Suprapubic skin (tissue), 4 donors: Measurements from ENCODE around the gene SLC24A4. TPM values are rescaled to one million over a fixed set of nuclear protein-coding genes. Genes with fewer than 3 reads are reported as not detected.

Experiments
- DNase-seq, 2 donors: peaks; one replicate each; pipeline ENCODE4 v3.0.0-alpha.2; 2019; ENCODE audit warnings: low spot score in 2 of 2
- H3K27ac ChIP-seq: fragments of 200-600 bp; sonication (generic); one replicate; pipeline ENCODE4 v1.5.1; 2019
- H3K27me3 ChIP-seq: fragments of 200-600 bp; sonication (generic); one replicate; pipeline ENCODE4 v1.5.1; 2019
- H3K36me3 ChIP-seq: fragments of 200-600 bp; sonication (generic); one replicate; pipeline ENCODE4 v1.5.1; 2019
- H3K4me1 ChIP-seq: fragments of 200-600 bp; sonication (generic); one replicate; pipeline ENCODE4 v1.5.1; 2019
- H3K4me3 ChIP-seq: fragments of 200-600 bp; sonication (generic); one replicate; pipeline ENCODE4 v1.5.1; 2019; ENCODE audit warnings: mild to moderate bottlenecking
- H3K9me3 ChIP-seq: fragments of 200-600 bp; sonication (generic); one replicate; pipeline ENCODE4 v1.5.1; 2019
- CTCF ChIP-seq, 2 donors: fragments of 200-600 bp in 1 of 2; fragments of 450-650 bp in 1 of 2; sonication (generic) in 1 of 2; IDR thresholded peaks; one replicate each; pipeline ENCODE4 v1.5.1; 2016 to 2019; ENCODE audit warnings: antibody characterized with exemption in 2 of 2, mild to moderate bottlenecking in 1 of 2, moderate library complexity in 1 of 2
- EP300 ChIP-seq: sonication (generic); formaldehyde crosslinking; IDR thresholded peaks from one replicate; pipeline ENCODE4 v1.6.1; 2017; ENCODE audit warnings: antibody characterized with exemption
- POLR2A ChIP-seq, 2 donors: fragments of 450-650 bp; IDR thresholded peaks; one replicate each; pipeline ENCODE4 v1.6.1; 2017; ENCODE audit warnings: antibody characterized with exemption in 2 of 2, mild to moderate bottlenecking in 2 of 2, moderate library complexity in 2 of 2
- POLR2AphosphoS5 ChIP-seq, 3 donors: sonication (generic); formaldehyde crosslinking; IDR thresholded peaks; one replicate each; pipeline ENCODE4 v1.6.1; 2017; ENCODE audit warnings: antibody characterized with exemption in 3 of 3
- WGBS: methylation state at CpG from one replicate; pipeline ENCODE4 v1.1.5; 2018; 5-methylcytosine and 5-hydroxymethylcytosine counted together
- total RNA-seq, 4 donors: library from RNA; depleted of rRNA; stranded (reverse); fragments of >200 nt; gene quantifications; one replicate each; pipeline ENCODE4 v1.1.0, GENCODE V29; 2016

The SLC24A4 gene
- total RNA-seq, 4 donors from 2014 or later, result 0.11 to 0.57 (median 0.34) TPM

- Histone ChIP-seq H3K9me3 (no peaks in the 10 kb centered on the region), H3K27me3 (no peaks in the 10 kb centered on the region), H3K36me3 (no peaks in the 10 kb centered on the region), H3K4me1 (no peaks in the 10 kb centered on the region), H3K27ac (no peak overlapping the region), H3K4me3 (no peak overlapping the region)
- WGBS, result 97% methylated on average over 2 of the region's 2 CpGs
- DNase-seq, result no peak
- TF ChIP-seq EP300 (no peak), CTCF (IDR thresholded peaks at IDR 0.05) (no peak), POLR2AphosphoS5 (IDR thresholded peaks at IDR 0.05) (no peak), POLR2A (IDR thresholded peaks at IDR 0.05) (no peak)
Measured at GRCh38 chr14:92404938-92405337, 82.0 kb downstream of the SLC24A4 start.

- DNase-seq, result no peak
- Histone ChIP-seq H3K27me3 (peaks cover 6% of the 10 kb centered on the region), H3K36me3 (no peaks in the 10 kb centered on the region), H3K4me3 (no peak overlapping the region), H3K27ac (no peak overlapping the region), H3K4me1 (no peaks in the 10 kb centered on the region), H3K9me3 (no peaks in the 10 kb centered on the region)
- no peak for TF ChIP-seq CTCF (IDR thresholded peaks at IDR 0.05)
- TF ChIP-seq EP300, result no peak
- no peak for TF ChIP-seq POLR2AphosphoS5 (IDR thresholded peaks at IDR 0.05)
- TF ChIP-seq POLR2A (IDR thresholded peaks at IDR 0.05), result no peak
- 67% methylated on average over 1 of the region's 1 CpG for WGBS
Measured at GRCh38 chr14:92407410-92407809, 84.4 kb downstream of the SLC24A4 start.

- no peak for DNase-seq
- no peaks in the 10 kb centered on the region for H3K9me3 ChIP-seq
- no peak overlapping the region for H3K4me3 ChIP-seq
- H3K36me3 ChIP-seq, result no peaks in the 10 kb centered on the region
- no peaks in the 10 kb centered on the region for H3K4me1 ChIP-seq
- H3K27ac ChIP-seq, result no peak overlapping the region
- WGBS, result 80% methylated on average over 6 of the region's 6 CpGs
- H3K27me3 ChIP-seq, result peaks cover 6% of the 10 kb centered on the region
- TF ChIP-seq EP300 (no peak), POLR2AphosphoS5 (IDR thresholded peaks at IDR 0.05) (no peak), POLR2A (IDR thresholded peaks at IDR 0.05) (no peak), CTCF (IDR thresholded peaks at IDR 0.05) (no peak)
Measured at GRCh38 chr14:92409043-92409442, 86.1 kb downstream of the SLC24A4 start.

DNA sequence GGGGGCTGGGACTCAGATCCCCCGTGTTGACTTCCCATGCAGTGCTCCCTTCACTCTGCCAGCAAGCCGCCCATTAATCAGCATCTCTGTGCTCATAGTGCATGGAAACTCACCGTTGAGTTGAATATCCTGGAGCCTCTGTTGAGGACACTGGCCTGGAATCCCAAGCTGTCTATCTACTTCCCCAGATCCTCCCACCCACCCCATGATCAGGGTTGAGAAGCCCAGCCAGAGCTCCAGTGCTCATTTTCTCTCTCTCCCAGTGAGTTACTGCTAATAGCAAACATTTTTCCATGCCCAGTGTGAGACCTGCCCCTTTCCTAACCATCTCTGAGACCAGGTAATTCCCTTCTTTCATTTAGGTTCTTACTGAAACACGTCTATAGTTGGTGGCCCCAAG, 88.2 kb downstream of the SLC24A4 start:
- Histone ChIP-seq H3K27me3 (peaks cover 6% of the 10 kb centered on the region), H3K27ac (no peak overlapping the region), H3K4me3 (no peak overlapping the region), H3K9me3 (no peaks in the 10 kb centered on the region), H3K4me1 (no peaks in the 10 kb centered on the region), H3K36me3 (no peaks in the 10 kb centered on the region)
- TF ChIP-seq POLR2AphosphoS5 (IDR thresholded peaks at IDR 0.05) (no peak), EP300 (no peak), POLR2A (IDR thresholded peaks at IDR 0.05) (no peak), CTCF (IDR thresholded peaks at IDR 0.05) (no peak)
- WGBS, result 81% methylated on average over 4 of the region's 4 CpGs
- DNase-seq, result no peak

DNA sequence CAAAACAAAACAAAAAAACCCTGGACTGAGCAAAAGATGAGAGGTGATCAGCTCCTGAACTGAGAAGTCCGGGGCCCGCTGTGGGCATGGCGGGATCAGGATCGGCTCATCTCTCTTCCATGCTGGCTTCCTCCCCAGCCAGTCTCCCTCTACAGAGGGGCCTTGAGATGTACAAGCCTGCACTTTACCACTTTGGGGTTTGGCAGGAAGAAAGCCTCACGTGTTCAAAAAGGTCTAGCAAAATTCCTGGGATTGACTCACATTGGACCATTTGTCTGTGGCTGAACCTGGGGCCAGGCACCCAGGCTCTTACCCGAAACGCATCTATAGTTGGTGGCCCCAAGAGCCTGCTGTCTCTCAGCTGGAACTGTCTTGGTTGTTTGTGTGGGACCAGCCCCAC, 89.0 kb downstream of the SLC24A4 start:
- Histone ChIP-seq H3K4me1 (no peaks in the 10 kb centered on the region), H3K27ac (no peak overlapping the region), H3K36me3 (no peaks in the 10 kb centered on the region), H3K27me3 (peaks cover 6% of the 10 kb centered on the region), H3K9me3 (no peaks in the 10 kb centered on the region), H3K4me3 (no peak overlapping the region)
- no peak for DNase-seq
- TF ChIP-seq POLR2AphosphoS5 (IDR thresholded peaks at IDR 0.05), result no peak
- TF ChIP-seq CTCF (IDR thresholded peaks at IDR 0.05), result no peak
- TF ChIP-seq POLR2A (IDR thresholded peaks at IDR 0.05), result no peak
- TF ChIP-seq EP300, result no peak
- whole genome bisulfite sequencing, result 86% methylated on average over 6 of the region's 7 CpGs
